ENCODE data around the gene PNN.
A peak's percentile ranks its signal among the peaks of the same experiment; 100 is the strongest.

PNN gene

DNA sequence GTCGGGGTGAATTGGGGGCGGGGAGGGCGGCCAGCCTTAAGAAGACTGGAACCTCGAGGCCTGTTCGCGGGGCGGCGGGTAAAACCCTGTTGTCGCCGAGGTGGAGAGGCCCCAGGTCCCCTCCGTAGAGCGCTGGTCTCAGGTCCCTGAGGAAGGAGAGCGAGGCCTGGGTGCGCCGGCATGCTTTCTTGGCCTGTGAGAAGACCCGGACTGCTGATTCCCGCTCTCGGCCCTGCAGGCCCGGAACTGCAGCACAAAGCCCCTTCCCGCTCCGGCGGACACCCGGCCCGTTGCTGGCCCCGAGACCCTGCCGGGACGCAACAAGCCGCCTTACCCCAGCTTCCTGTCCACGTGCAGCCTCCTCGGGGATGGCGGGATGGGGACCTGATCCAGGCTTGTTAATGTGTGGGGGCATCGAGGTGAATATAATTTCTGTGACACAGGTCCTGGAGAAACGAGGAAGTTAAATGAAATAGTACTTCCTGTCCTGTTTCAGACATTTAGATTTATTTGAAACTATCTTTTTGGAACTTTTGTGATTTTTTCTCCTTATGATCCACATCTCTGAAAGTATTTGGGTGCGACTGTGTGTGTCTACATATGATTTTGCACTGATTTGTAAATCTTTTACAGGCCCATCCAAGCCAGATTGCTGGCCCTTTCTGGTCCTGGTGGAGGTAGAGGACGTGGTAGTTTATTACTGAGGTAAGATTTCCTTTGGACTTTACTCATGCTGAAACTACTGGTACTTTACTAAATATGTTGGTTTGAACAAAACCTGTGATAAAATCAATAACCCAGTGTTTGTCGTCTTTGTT is 600 bp downstream of the PNN start:
- H3K4me3 ChIP-seq (ENCODE audit: low read depth, low read length), result peak overlapping the region; percentile 73

DNA sequence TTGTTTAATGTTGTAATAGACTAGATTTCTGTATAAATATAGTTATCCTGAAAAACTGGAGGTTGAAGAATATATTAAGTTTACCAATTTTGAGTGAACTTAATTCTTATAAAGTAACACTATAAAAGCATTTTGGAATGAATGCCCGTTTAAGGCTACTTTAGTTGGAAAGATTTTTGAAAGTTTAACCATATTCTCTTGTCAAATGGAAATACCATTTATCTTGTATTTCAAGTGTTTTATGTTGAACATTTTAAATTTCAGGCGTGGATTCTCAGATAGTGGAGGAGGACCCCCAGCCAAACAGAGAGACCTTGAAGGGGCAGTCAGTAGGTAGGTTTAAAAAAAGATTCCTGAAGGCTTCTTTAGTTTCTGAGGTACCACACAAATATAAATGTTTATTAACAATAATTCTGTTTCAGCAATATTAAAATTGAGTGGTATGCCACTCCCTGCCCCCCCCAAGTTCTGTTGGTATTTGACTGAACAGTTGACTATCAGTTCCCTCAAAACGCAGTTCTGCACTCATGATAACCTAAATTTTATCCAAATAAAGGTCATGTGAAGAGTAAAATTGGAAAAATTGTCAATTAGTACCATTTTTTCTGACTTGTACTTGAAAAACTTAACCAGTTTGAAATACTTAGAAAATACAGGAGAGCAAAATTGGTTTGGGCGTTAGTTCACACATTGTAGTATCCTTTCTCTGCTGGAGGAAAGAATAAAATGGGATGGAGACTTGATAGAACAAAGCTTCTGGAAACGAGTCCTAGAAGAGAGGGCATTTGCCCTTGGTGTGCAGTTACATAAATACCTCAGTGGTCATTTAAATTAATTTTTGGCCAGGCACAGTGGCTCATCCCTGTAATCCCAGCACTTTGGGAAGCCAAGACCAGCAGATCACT is 1.5 kb downstream of the PNN start:
- no peaks in the 10 kb centered on the region for H3K27me3 ChIP-seq (ENCODE audit: control insufficient read depth, insufficient read depth, low read length)
- peak overlapping the region; percentile 73 for H3K4me3 ChIP-seq (ENCODE audit: low read depth, low read length)
- no peaks in the 10 kb centered on the region for H3K9me3 ChIP-seq (ENCODE audit: control insufficient read depth, low read length)
- H3K27ac ChIP-seq, result no peak overlapping the region
- no peak overlapping the region for H3K9ac ChIP-seq
- no peaks in the 10 kb centered on the region for H3K36me3 ChIP-seq (ENCODE audit: control insufficient read depth, insufficient read depth, low read length)
- H3K79me2 ChIP-seq, result peaks cover 16% of the 10 kb centered on the region
- no peaks in the 10 kb centered on the region for H3K4me1 ChIP-seq
- TF ChIP-seq, protein P1, sequence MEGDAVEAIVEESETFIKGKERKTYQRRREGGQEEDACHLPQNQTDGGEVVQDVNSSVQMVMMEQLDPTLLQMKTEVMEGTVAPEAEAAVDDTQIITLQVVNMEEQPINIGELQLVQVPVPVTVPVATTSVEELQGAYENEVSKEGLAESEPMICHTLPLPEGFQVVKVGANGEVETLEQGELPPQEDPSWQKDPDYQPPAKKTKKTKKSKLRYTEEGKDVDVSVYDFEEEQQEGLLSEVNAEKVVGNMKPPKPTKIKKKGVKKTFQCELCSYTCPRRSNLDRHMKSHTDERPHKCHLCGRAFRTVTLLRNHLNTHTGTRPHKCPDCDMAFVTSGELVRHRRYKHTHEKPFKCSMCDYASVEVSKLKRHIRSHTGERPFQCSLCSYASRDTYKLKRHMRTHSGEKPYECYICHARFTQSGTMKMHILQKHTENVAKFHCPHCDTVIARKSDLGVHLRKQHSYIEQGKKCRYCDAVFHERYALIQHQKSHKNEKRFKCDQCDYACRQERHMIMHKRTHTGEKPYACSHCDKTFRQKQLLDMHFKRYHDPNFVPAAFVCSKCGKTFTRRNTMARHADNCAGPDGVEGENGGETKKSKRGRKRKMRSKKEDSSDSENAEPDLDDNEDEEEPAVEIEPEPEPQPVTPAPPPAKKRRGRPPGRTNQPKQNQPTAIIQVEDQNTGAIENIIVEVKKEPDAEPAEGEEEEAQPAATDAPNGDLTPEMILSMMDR (IDR thresholded peaks at IDR 0.05), result no peak
- no peak overlapping the region for H2AFZ ChIP-seq
- peak overlapping the region; percentile 80 for H3K4me2 ChIP-seq (ENCODE audit: low read length)

More for the DNA sequence above, 600 bp downstream of the PNN start:
- Histone ChIP-seq H3K9ac (peak overlapping the region; percentile 93), H3K27me3 (ENCODE audit: control insufficient read depth, insufficient read depth, low read length) (no peaks in the 10 kb centered on the region), H3K9me3 (ENCODE audit: control insufficient read depth, low read length) (no peaks in the 10 kb centered on the region), H3K4me1 (no peaks in the 10 kb centered on the region), H2AFZ (peak overlapping the region; percentile 87), H3K27ac (peak overlapping the region; percentile 93), H3K36me3 (ENCODE audit: control insufficient read depth, insufficient read depth, low read length) (no peaks in the 10 kb centered on the region), H3K79me2 (peaks cover 16% of the 10 kb centered on the region), H3K4me2 (ENCODE audit: low read length) (peak overlapping the region; percentile 80)
- TF ChIP-seq, protein P1 (IDR thresholded peaks at IDR 0.05), result no peak

- no peak overlapping the region for H3K27ac ChIP-seq
- TF ChIP-seq, protein P1 (IDR thresholded peaks at IDR 0.05), result no peak
- H3K4me3 ChIP-seq (ENCODE audit: low read depth, low read length), result no peak overlapping the region
- H3K79me2 ChIP-seq, result peaks cover 16% of the 10 kb centered on the region
- no peaks in the 10 kb centered on the region for H3K27me3 ChIP-seq (ENCODE audit: control insufficient read depth, insufficient read depth, low read length)
- no peak overlapping the region for H2AFZ ChIP-seq
- H3K36me3 ChIP-seq (ENCODE audit: control insufficient read depth, insufficient read depth, low read length), result no peaks in the 10 kb centered on the region
- no peak overlapping the region for H3K9ac ChIP-seq
- H3K4me1 ChIP-seq, result peaks cover under 1% of the 10 kb centered on the region
- no peaks in the 10 kb centered on the region for H3K9me3 ChIP-seq (ENCODE audit: control insufficient read depth, low read length)
- H3K4me2 ChIP-seq (ENCODE audit: low read length), result no peak overlapping the region
Measured at GRCh38 chr14:39177168-39177545, 2.1 kb downstream of the PNN start.

- Histone ChIP-seq H3K4me3 (ENCODE audit: low read depth, low read length) (no peak overlapping the region), H3K4me2 (ENCODE audit: low read length) (no peak overlapping the region), H3K4me1 (peaks cover 4% of the 10 kb centered on the region), H2AFZ (no peak overlapping the region), H3K9ac (no peak overlapping the region), H3K27me3 (ENCODE audit: control insufficient read depth, insufficient read depth, low read length) (no peaks in the 10 kb centered on the region), H3K79me2 (peaks cover 16% of the 10 kb centered on the region), H3K27ac (no peak overlapping the region), H3K36me3 (ENCODE audit: control insufficient read depth, insufficient read depth, low read length) (no peaks in the 10 kb centered on the region), H3K9me3 (ENCODE audit: control insufficient read depth, low read length) (no peaks in the 10 kb centered on the region)
- TF ChIP-seq, protein P1 (IDR thresholded peaks at IDR 0.05), result no peak
Measured at GRCh38 chr14:39179042-39179441, 4.0 kb downstream of the PNN start.

Data from parathyroid adenoma (tissue), 2 donors.